Medulla oblongata (tissue), 1 donor: ENCODE results near the gene NCOA7.
"Not testable (repeated sequence)": the region's sequence is repeated elsewhere in the genome, so short reads cannot be mapped to it uniquely, and the experiment has no call there.

Experiments used
- DNase-seq: peaks from one replicate; pipeline ENCODE4 v3.0.0-alpha.2; 2015; ENCODE audit errors: extremely low spot score

NCOA7 gene

DNA sequence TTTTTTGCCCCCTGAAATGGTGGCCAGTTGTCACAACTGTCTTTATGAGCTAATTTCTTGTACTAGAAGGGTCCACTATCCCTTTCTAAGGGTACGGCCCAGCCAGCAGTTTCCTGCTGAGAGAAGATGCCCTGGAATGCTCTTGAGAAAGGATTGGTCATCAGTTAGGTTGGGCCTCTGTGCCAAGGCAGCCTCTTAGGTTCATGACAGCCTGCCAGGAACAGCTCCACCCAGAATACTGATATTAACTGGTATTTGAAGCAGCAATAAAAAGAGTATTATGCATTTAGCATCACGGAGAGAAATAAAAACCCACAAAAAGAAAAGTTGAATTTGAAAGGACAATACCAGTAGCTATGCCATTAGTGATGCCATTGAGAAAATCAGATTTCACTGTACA is 156.9 kb downstream of the NCOA7 start:
- no peak for DNase-seq

DNA sequence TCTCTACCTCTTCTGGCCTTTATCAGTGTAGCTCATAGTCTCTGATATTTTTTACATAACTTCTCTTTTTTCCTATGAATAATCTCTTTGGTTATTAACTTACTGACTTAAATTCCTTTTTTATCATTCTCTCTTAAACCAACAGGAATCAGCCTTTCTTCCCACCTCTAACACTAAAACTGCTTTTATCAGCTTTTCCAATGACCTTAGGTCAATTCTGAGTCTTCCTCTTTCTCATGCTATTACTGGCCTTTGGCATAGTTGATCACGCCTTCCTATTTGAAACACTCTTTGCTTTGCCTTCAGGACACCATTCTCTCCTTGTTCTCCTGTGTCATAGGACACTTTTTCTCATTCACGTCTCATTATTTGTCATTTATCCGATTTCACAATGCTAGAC is 157.7 kb downstream of the NCOA7 start:
- no peak for DNase-seq

DNA sequence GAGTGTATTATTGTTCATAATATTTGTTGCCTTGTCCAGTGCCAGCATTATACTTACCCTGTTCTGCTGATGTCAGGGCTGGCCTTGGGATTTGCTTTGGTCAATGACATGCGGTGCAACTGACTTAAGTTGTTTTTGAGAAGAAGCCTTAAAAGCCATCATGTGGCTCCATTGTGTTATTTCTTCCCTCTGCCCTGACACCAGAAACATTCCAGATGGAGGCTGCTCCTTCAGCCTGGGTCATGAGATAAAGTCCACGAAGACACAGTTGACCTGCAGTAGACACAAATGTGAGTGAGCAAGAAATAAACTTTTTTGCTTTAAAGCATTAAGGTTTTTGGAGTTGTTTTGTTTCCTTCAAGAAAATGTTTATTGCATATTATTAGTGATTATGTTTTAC is 158.3 kb downstream of the NCOA7 start:
- DNase-seq, result no peak

DNA sequence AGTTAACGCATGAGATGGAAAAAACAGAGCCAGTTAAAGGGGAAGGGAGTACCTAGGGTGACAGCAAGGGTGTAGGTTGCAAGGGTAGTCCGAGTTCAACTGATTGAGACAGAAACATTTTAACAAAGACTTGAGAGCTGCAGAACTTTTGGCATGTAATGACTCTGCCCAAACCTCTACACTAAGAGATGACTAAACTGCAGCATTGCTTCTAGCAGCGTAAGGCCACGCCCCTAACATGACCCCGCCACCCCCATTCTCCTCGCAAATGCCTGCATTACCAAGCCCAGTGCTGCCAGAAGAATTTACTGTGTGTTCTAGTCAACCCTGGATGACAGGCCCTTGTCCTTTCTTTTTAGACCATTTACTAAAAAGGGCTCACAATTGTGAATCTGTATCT is 159.5 kb downstream of the NCOA7 start:
- DNase-seq, result no peak

DNA sequence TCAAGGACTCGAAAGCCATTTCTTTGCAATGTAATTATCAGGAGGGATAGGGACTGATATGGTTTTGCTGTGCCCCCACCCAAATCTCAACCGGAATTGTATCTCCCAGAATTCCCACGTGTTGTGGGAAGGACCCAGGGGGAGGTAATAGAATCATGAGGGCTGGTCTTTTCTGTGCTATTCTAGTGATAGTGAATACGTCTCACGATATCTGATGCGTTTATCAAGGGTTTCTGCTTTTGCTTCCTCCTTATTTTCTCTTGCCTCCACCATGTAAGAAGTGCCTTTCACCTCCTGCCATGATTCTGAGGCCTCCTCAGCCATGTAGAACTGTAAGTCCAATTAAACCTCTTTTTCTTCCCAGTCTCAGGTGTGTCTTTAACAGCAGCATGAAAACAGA is 160.0 kb downstream of the NCOA7 start:
- DNase-seq, result not testable (repeated sequence)

DNA sequence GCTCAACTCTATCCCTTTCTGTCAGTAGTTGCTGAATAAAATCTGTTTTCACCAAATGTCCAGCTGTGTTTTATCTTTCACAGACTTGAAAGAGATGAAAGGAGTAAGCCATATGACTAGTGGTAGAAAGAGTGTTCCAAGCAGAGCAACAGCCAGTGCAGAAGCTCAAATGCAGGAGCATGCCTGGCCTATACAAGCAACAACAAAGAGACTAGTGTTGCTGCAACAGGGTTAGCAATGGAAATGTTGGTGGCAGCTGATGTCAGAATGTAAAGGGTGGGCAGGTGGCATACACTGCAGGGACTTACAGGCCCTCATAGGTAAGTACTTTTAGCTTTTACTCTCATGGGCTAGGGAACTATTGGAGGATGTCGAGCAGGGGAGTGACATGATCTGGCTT is 160.6 kb downstream of the NCOA7 start:
- DNase-seq, result no peak

DNA sequence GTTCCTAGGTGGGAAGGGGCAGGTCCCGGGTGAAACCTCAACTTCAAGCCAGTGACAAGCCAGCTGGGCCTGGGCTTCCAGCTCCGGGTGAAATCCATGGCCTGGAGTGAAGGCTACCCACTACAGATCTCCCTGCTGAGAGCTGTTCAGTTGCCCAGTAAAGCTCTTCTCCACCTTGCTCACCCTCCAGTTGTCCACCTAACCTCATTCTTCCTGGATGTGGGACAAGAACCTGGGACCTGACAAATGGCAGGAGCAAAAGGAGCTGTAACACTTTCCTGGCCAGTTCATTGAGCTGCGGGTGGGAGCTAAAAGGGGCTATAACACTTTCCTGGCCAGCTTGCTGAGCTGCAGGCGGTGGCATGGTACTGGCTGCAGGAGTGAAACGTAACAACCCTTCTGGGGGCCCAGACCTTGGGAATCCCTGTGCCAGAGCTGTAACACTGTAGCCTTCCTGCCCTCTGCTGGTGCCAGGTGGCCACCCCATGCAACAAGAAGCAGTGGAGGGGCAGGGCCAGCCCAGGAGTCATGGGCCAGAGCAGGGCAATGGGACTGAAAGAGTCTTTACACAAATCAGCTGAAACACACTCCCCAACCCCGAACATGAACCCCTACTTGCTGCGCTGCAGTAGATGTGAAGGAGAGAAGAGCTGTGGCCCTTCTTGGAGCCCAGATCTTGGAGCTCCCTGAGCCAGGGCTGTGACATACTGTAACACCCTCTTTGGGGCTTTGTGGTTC is 162.2 kb downstream of the NCOA7 start:
- no peak for DNase-seq

DNA sequence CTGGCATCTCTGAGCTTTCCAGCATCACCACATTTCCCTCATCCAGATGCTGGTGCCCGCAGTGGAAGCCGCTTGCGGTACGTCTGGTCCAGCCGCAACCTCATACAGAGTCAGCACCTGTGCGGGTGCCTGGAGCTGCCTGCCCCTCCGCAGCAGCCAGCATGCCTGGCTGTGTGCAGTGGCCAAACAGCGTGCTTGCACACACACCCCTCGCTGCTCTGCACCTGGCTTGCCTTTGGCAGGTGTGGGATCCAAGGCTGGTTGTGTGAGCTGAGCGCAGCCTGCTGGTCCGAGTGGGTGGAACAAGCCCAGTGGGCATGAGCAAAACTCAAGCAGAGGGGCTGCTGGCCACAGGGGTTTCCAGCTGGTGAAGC is 162.7 kb downstream of the NCOA7 start:
- DNase-seq, result no peak

DNA sequence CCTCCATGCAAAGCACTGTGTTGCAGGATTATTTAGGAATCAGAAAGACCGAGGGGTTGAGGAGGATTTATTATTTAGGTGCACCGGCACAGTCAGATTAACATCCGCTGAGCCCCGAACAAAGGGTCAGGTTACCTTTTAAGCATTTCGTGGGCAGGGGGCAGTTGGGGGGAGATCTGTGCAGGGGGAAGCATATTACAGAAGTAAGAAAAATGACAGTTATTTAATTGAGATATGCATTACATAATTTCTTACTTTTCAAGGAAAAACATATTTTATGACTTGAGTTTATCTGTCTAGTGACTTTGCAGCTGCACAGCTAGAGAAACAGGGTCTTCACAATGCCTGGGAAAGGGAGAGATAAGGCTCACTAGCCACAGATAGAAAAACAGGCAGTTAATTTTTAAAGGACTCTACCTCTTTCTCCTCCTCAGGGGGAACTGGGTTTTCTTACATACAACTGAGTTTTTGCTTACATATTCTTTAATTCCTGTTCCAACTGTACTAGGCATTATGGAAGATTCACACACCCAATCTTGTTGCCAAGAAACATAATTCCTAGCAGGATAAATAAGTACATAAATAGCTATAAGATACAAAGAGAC is 164.1 kb downstream of the NCOA7 start:
- DNase-seq, result no peak

DNA sequence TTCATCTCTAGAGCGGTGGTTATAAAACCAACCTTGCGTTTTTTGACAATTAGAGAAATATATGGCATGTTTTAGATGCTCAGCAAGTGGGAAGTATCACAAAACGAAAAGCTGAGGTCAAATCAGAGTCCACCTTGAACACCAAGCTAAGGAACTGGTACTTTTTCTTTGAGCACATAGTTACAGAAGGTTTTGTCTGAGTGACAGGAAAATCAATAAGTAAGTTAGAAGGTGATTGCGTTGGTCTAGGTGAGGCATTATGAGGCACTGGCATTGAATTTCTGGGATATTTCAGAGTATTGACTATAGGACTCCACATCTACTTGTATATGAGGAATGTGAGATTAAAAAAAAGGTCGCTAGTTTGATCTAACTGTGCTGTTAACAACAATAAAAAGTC is 165.2 kb downstream of the NCOA7 start:
- DNase-seq, result no peak

DNA sequence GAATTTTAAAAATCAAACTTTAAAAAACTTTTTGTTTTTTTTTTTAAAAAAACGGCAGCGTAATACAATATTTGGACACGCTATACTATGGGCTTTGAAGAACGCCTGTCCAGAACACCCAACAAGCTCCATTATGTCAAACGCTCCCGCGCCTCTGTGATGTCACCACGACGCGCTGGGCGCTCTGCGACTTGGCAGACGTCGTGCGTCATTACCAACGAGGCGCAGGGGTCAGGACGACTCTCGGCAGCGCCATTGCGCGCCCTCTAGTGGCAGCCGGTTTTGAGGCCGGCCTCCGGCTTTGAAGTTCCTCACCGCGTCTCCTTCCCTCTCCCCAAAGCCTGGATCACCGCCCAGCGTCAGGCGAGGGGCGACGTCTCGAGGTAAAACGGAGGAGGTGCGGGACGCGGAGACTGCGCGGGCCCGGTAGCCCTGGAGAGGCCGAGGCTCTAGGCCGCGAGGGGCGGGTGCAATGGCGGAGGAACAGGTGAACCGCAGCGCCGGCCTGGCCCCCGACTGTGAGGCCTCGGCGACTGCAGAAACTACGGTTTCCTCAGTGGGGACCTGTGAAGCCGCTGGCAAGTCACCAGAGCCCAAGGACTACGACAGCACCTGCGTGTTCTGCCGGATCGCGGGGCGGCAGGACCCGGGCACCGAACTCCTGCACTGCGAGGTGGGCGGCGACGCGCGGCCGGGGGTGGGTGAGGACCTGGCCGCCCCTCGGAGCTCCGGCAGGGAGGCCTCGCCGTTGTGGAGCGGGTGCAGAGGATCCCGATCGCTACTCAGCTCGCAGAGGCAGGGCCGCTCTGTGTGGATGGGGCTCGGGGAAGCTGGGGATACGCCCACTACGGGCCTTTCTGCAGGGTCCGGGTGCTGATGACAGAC is 166.0 kb downstream of the NCOA7 start, which contains the start of gene HINT3:
HINT3 (plus strand) TSS at position 265 of the 885 bp plus-strand sequence; CDS start at position 473, 208 bp downstream.
- peak; percentile 98 for DNase-seq

DNA sequence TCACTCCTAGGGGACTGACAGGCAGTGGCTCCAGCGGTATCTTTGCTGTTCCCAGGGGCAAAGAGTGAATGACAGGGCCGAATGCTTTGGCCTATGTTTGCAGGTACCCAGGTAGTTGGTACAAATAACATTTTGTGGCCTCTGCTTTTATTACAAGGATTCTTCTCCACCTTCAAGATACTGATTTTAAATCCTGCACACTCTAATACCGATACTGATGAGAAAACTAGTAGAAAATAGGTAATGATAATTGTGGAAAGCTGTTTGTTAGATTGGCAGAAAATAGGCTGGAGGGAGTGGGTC is 166.6 kb downstream of the NCOA7 start:
- no peak for DNase-seq

DNA sequence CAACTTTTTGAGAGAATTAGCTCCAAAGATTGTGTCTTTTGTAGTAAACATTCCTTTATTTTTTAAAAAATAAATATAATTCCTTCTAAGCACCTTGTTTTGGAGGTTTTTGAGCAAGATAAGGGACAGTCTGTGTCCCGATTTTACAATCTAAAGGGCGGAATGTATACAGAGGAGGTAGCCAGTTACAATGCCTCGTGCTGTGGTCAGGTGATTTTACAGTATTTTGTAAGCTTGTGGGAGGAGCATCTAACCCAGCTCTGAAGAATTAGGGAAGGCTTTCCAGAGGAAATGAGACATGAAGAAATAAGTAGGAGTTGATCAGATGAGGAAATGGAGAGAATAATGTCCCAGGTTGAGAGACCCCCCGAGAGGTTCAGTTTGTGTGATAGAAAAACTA is 167.1 kb downstream of the NCOA7 start:
- peak; percentile 86 for DNase-seq

DNA sequence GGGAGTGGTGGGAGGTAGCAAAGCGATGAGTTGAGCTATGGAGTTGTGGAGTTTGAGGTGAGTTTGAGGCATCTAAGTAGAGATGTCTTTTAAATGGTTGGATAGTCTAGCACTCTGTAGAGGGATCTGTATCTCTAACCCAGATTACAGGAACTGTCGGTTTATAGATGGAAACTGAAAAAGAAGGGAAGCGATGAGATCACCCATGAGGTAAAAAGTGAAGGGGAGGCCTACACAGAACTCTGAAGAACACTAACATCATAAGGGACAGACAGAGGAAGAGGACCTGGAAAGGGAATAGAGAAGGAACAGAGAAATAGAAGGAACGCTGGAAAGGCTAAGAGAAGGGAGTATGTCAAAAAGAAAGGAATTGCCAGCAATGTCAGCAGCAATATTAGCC is 168.3 kb downstream of the NCOA7 start:
- DNase-seq, result no peak

DNA sequence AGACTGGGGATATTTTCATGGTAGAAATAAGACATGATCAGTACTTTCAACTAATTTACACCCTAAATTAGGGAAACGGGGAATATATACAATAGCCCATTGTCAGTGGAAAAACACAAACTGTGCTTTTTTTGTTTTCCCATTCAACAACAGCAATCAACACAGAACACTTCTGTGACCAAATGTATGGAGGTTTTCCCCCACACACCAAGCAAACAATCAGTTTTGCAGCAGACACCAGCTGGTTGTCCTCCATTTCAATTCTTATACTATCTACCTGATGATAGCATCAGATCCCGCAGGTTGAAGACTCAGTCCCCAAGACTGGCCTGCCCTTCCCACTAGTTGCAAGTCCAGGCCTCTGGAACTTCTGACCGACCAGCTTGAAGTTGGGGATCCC is 170.4 kb downstream of the NCOA7 start:
- peak; percentile 73 for DNase-seq

DNA sequence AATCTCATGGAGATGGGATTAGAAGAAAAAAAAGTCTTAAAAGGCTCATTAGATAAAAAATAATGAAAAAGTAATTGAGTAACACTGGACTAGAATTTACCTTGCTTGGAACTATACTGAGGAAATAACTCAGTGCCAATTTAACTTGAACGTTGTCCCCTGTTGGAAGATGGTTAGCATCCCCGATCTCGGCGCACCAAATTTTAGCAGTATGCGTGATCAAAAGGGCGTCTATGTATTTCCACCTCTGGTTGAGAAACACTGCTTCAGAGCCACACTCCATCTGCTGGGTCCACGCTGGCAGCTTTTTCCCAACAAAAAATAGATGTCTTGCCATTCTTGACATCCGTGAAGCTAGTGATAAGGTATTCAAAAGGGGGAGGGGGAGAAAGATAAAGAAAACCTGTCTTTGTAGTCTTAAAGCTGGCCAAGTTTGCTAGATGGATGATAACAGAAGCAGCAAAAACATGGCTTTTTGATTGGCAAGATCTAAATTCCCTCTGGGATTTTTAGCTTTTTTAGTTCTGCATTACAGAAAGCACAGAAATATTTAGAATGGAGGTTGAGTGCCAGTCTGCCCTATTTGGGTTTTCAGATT is 172.2 kb downstream of the NCOA7 start:
- no peak for DNase-seq

DNA sequence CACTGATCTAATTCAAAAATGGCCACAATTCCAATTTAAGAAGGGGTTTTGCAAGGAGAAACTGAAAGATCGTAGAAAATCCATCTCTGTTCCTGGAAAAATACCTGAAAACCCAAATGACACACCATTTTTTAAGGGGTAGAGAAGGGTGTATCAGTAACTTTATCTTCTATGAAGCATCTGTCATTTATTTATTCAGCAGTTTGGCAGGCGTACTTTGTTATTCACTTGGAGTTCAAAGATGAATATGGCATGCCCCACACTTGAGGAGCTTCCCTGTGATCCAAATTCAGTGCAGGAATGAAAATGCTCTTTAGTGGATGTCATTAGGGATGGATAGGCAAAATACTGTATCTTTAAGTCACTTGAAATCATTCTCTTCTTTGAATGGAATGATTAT is 173.1 kb downstream of the NCOA7 start:
- no peak for DNase-seq

DNA sequence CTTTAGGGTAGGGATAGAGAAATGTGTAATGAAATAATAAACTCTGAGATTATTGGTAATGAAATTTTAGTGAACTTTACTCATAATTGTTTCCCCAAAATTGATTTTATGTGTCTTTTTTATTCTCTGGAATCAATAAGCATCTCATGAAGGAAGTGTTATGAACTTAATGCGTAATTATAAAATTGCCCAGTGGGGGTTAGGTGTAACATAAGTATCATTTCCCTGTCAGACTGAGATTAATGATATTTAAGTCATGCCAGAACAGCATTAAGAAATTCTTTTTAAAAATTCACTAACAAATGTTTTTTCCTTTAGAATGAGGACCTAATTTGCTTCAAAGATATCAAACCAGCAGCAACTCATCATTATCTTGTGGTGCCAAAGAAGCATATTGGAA is 175.8 kb downstream of the NCOA7 start:
- DNase-seq, result no peak

DNA sequence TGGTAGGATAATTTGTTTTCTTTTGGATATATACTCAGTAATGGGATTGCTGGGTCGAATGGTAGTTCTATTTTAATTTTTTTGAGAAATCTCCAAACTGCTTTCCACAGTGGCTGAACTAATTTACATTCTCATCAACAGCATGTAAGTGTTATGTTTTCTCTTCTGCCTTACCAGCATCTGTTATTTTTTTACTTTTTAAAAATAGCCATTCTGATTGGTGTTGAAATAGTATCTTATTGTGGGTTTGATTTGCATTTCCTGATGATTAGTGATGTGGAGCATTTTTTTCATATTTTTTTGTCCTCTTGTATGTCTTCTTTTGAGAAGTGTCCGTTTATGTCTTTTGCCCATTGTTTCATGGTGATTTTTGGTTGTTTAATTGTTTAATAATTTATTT is 177.7 kb downstream of the NCOA7 start:
- DNase-seq, result no peak

DNA sequence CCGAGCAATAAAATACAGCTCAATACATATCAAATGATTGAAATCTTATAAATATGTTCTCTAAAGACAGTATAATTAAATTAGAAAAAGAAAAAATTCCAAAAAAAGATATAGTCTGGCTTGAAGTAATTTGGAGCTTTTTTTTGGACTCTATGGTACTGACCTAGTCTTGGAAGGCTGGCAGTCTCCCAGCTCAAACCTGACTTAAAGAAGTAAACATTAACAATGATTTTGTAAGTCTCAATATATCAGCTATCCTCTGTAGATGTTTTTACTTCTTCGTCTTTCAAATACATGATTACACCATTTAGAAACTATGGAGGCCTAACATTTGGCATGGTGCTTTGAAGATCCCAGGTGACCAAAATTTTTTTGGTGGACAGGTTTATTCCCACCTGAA is 180.0 kb downstream of the NCOA7 start:
- DNase-seq, result no peak

DNA sequence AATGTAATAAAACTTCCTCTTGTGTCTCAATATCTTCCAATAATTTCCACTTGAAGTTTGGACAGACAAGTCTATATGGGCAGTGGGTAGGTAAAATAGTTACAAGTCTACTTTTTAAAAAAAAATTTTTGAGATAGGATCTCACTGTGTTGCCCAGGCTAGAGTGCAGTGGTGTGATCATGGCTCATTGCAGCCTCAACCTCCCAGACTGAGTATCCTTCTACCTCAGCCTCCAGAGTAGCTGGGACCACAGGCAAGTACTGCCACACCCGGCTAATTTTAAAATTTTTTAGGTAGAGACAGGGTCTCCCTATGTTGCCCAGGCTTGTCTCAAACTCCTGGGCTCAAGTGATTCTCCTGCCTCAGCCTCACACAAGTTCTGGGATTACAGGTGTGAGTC is 181.7 kb downstream of the NCOA7 start:
- DNase-seq, result not testable (repeated sequence)

DNA sequence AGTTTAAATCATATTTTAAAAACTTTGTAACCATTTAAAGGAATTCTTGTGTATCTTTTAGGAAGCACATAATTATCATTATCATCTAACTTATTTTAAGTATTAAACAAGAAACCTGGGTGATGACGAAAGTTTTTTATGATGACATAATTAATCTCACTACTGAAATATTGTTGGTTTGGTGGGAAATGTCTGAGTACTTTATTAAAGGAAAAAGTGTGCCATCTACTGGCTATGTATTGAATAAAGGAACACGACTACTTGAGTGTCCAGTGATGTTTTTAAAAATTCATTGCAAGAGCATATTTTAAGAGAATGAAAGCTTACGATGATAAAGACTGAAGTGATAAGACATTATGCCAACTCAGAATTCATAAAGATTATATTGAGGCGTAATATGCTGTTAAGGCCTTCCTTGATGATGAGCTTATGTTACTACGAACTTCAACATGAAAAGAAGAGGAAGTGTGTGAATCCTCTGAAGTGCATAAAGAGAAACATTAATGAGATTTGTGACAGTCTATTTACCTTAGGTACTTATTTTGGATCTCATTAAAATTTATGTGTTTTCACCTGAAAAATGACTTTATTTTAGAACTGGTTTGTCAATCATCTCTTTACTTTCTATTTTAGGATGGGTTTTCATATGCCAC is 183.6 kb downstream of the NCOA7 start:
- DNase-seq, result peak; percentile 82
